ENCODE results near the gene CYP11A1. TPM values are rescaled to one million over a fixed set of nuclear protein-coding genes. Genes with fewer than 3 reads are reported as not detected.

CYP11A1 gene
- total and polyA plus RNA-seq, 9 donors = 19.9 to 1,902 (median 32.3) TPM

DNA sequence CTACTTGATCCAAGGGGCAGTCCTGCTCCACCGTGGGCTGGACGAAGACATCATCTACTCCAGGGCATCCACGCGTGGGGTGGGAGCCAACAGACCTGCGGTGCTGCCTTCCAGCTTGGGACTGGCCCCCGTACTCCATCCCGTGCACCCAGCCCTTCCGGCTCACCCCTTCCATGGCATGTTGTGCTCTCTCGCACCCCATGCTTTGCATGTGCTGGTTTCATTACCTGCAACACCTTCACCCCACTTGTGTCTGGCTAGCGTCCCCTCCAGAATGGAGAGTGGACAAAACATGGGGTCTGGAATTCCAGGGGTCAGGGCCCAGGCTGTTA lies 36.1 kb upstream of the CYP11A1 start:
- Histone ChIP-seq H3K9me3 (no peaks in the 10 kb centered on the region), H3K27ac (no peak overlapping the region), H3K4me3 (no peak overlapping the region), H3K4me1 (ENCODE audit: insufficient read depth) (peaks cover 31% of the 10 kb centered on the region), H3K36me3 (no peaks in the 10 kb centered on the region), H3K27me3 (no peaks in the 10 kb centered on the region)
- TF ChIP-seq EP300 (IDR thresholded peaks at IDR 0.05) (no peak), POLR2A (IDR thresholded peaks at IDR 0.05) (no peak)
- TF ChIP-seq, protein P1, sequence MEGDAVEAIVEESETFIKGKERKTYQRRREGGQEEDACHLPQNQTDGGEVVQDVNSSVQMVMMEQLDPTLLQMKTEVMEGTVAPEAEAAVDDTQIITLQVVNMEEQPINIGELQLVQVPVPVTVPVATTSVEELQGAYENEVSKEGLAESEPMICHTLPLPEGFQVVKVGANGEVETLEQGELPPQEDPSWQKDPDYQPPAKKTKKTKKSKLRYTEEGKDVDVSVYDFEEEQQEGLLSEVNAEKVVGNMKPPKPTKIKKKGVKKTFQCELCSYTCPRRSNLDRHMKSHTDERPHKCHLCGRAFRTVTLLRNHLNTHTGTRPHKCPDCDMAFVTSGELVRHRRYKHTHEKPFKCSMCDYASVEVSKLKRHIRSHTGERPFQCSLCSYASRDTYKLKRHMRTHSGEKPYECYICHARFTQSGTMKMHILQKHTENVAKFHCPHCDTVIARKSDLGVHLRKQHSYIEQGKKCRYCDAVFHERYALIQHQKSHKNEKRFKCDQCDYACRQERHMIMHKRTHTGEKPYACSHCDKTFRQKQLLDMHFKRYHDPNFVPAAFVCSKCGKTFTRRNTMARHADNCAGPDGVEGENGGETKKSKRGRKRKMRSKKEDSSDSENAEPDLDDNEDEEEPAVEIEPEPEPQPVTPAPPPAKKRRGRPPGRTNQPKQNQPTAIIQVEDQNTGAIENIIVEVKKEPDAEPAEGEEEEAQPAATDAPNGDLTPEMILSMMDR (IDR thresholded peaks at IDR 0.05) = no peak
- 75 to 81% (median 79%) methylated on average over 10 of the region's 10 CpGs for WGBS, 3 donors
- no peak for DNase-seq
- intact Hi-C loops (cut with DNase I) = no loop called here

DNA sequence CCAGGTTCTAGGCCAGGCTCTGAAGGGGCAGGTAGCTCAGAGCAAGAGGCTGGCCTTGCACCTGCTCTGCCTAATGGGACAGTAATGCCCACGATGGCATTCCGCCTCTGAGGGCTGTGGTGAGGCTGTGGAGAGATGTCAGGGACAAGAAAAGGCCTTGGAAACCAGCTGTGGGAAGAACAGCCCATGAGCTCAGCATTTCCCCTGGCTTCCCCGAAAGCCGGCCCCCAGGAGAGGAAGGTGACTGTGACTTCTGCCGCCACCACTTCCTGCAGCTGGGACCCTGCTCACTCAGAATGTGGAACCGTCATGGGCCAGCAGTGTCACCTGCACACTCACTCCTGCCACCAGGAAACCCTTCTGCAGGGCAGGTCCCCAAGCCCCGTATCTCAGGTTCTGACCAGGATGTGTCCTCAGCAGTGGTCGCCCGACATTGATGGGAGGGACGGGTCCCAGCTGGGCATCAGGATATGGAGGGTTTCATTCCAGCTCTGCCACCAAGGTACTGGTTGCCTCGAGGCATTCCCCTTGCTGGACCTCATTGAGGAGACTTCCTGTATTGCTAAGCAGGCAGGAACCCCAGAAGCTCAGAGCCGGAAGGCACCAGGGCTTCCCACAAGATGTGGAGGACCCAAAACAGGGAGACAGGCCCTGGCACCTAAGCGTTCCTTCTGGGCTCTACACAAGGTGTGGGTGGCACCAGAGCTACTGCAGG lies 35.6 kb upstream of the CYP11A1 start:
- 83 to 95% (median 89%) methylated on average over 10 to 13 of the region's 13 CpGs for WGBS, 3 donors
- no peak overlapping the region for H3K27ac ChIP-seq

DNA sequence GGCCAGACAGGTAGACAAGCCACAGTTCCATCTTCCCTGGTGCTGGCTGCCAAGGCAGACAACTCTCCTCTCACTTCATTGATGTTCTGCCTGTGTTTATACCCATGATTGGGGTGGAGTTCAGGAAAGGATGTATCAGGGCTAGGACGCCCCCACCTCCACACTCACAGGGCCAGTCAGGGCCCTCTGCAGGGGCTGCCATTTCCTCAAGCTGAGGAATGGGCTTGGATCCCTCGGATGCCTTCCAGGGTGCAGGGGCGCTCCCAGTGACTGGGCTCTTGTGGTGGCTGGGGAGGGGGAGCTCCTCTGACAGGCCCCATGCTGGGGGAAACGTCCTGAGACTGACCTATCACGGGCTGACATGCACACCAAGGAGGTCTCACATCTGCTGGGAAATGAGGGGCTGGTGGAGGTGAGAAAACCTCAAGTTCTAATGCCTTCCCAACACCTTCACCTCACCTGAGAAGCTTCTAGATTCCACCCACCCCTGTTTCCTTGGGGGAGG lies 34.9 kb upstream of the CYP11A1 start:
- Histone ChIP-seq H3K4me1 (ENCODE audit: insufficient read depth) (peaks cover 27% of the 10 kb centered on the region), H3K9me3 (no peaks in the 10 kb centered on the region), H3K27ac (no peak overlapping the region), H3K27me3 (no peaks in the 10 kb centered on the region), H3K4me3 (no peak overlapping the region), H3K36me3 (no peaks in the 10 kb centered on the region)
- intact Hi-C loops (cut with DNase I) = no loop called here
- no peak for DNase-seq
- WGBS, 3 donors = 85 to 94% (median 91%) methylated on average over 5 of the region's 5 CpGs
- TF ChIP-seq, protein P1 (IDR thresholded peaks at IDR 0.05) = no peak
- TF ChIP-seq POLR2A (IDR thresholded peaks at IDR 0.05) (no peak), EP300 (IDR thresholded peaks at IDR 0.05) (no peak)

More for the DNA sequence above, 35.6 kb upstream of the CYP11A1 start:
- Histone ChIP-seq H3K27me3 (no peaks in the 10 kb centered on the region), H3K36me3 (no peaks in the 10 kb centered on the region), H3K9me3 (no peaks in the 10 kb centered on the region), H3K4me3 (no peak overlapping the region), H3K4me1 (ENCODE audit: insufficient read depth) (peaks cover 31% of the 10 kb centered on the region)
- TF ChIP-seq EP300 (IDR thresholded peaks at IDR 0.05) (no peak), POLR2A (IDR thresholded peaks at IDR 0.05) (no peak)
- TF ChIP-seq, protein P1 (IDR thresholded peaks at IDR 0.05) = no peak
- DNase-seq = no peak
- intact Hi-C loops (cut with DNase I) = no loop called here

- 84 to 90% (median 87%) methylated on average over 11 of the region's 11 CpGs for WGBS, 3 donors
- H3K27me3 ChIP-seq = no peaks in the 10 kb centered on the region
- H3K27ac ChIP-seq = no peak overlapping the region
- intact Hi-C loops (cut with DNase I) = no loop called here
- peaks cover 19% of the 10 kb centered on the region for H3K4me1 ChIP-seq (ENCODE audit: insufficient read depth)
- TF ChIP-seq EP300 (IDR thresholded peaks at IDR 0.05) (no peak), POLR2A (IDR thresholded peaks at IDR 0.05) (no peak)
- TF ChIP-seq, protein P1 (IDR thresholded peaks at IDR 0.05) = no peak
- H3K36me3 ChIP-seq = no peaks in the 10 kb centered on the region
- no peaks in the 10 kb centered on the region for H3K9me3 ChIP-seq
- no peak overlapping the region for H3K4me3 ChIP-seq
- DNase-seq = no peak
Measured at GRCh38 chr15:74400915-74401757, 33.7 kb upstream of the CYP11A1 start.
